GM21825 (cell line): ENCODE data around the gene TAMALIN.

ENCODE experiments used
- ATAC-seq: cut with Tn5 transposase; IDR thresholded peaks from one replicate; pipeline ENCODE4 v1.9.1; 2021; ENCODE audit warnings: mild to moderate bottlenecking, moderate library complexity; ENCODE audit not compliant: unreplicated experiment

TAMALIN gene

GRCh38 chr12:52011602-52012214 is 5.0 kb downstream of the TAMALIN start:
- ATAC-seq: no peak

DNA sequence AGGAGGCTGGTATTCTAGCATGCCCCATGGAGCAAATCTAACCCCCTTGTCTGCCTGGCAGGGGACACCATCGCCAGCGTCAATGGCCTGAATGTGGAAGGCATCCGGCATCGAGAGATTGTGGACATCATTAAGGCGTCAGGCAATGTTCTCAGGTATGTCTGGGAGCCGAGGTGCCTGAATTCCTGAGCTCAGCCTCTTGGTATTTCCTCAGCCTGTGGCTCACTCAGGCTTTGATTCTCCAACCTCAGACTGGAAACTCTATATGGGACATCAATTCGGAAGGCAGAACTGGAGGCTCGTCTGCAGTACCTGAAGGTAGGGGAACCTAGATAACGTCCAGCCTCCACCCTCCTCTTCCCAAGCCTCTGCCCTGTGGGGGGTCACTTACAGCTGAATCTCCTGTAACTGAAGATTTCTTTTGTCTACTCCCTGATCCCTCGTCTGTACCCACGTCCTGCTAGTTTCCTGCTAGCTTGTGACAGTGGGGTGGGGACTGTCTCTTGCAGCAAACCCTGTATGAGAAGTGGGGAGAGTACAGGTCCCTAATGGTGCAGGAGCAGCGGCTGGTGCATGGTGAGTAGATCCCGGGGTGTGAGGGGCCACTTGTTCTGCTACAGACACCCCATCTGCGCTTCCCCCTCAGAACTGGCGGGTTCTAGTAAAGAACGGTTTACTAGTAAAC is 7.0 kb downstream of the TAMALIN start:
- ATAC-seq: no peak

GRCh38 chr12:52014567-52015530 is 8.1 kb downstream of the TAMALIN start:
- no peak for ATAC-seq

- no peak for ATAC-seq
Measured at GRCh38 chr12:52015532-52016041, 8.8 kb downstream of the TAMALIN start.

GRCh38 chr12:52018433-52019112 is 11.8 kb downstream of the TAMALIN start:
- ATAC-seq: no peak

- no peak for ATAC-seq
Measured at GRCh38 chr12:52019113-52019770, 12.5 kb downstream of the TAMALIN start.

- ATAC-seq: no peak
Measured at GRCh38 chr12:52020539-52021336, 14.0 kb downstream of the TAMALIN start.

- ATAC-seq: peak; percentile 10
Measured at GRCh38 chr12:52022841-52023181, 16.1 kb downstream of the TAMALIN start.

GRCh38 chr12:52023182-52023975 is 16.6 kb downstream of the TAMALIN start:
- peak; percentile 36 for ATAC-seq

GRCh38 chr12:52023976-52024688 is 17.4 kb downstream of the TAMALIN start:
- peak; percentile 5 for ATAC-seq

- ATAC-seq: no peak
Measured at GRCh38 chr12:52024845-52025230, 18.1 kb downstream of the TAMALIN start.

DNA sequence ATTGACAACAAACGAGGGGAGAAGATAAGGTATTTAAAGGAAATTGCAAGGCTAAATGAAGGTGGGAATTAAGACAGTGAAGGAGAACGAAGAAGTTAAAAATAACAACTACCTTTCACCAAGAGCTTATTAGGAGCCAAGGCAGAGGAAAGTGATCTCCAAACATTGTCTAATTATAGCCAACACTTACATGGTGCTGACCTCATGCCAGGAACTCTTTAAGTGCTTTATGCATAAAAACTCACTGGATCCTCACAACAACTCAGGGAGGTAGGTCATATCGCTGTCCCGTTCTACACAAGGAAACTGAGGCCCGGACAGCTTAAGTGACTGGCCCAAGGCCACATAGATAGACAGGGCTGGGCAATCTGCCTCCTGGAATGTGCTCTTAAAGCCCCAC is 19.5 kb downstream of the TAMALIN start:
- no peak for ATAC-seq

GRCh38 chr12:52027085-52027843 is 20.5 kb downstream of the TAMALIN start:
- no peak for ATAC-seq

- no peak for ATAC-seq
Measured at GRCh38 chr12:52029685-52030084, 22.9 kb downstream of the TAMALIN start.

DNA sequence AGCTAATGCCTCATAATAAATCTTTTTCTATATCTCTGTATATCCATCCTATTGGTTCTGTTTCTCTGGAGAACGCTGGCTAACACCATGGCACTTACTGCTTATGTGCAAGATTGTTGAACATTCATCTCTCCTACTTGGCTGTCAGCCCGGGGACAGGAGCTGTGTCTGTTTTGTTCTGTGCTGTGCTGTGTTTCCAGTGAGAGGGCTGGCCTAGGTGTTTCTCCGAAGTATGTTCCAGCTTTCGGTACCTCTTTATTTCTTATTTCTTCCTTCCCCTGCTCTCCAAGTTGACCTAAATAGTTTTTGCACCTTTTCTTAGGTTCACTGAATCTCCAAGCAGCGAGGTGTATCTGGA is 25.7 kb downstream of the TAMALIN start:
- no peak for ATAC-seq

DNA sequence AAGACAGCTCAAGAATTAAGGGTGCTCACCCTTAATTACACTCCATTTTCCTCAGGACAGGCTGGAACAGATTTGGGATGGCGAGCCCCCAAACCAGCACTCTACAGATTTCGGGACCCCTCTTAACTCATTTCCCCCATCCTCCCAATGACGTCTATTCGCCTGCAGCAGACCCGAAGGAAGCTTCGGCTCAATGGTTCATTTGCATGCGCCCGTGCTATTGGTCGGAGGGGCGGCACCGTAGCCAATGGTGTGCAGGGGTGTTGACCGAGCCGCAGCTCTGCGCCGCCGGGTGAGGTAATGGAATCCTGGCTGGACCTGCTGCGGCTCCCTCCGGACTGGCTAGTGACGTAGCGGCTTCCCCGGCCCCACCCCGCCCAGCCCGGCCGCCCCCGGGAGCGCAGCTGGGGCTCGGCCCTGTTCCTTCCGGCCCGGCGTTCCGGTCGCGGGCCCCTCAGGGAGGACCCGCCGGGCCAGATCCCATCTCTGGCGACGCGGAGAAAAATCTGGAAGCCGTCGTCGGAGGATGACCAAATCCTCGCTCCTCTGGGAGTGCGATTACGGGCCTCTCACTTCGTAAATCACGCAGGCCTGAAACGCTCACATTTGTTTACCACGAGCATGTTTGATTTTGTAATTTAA is 26.2 kb downstream of the TAMALIN start:
- ATAC-seq: peak; percentile 85
